Measurements from ENCODE around the gene KRT26. TPM values are rescaled to one million over a fixed set of nuclear protein-coding genes. Genes with fewer than 3 reads are reported as not detected.

The KRT26 gene
- total RNA-seq, 1 experiment from 2014 or later, result not detected

- Histone ChIP-seq H3K4me1 (ENCODE audit: insufficient read depth, low read length) (no peaks in the 10 kb centered on the region), H2AK5ac (ENCODE audit: insufficient read length, low read length) (no peak overlapping the region), H3K23me2 (ENCODE audit: insufficient read length, low read depth, low read length, poor library complexity, severe bottlenecking) (peaks cover 3% of the 10 kb centered on the region), H4K91ac (ENCODE audit: insufficient read length, low read depth, low read length) (no peak overlapping the region), H3K9ac (ENCODE audit: extremely low read depth, insufficient read length, low read length) (no peak overlapping the region), H3K79me1 (ENCODE audit: insufficient read depth, low read depth, low read length, poor library complexity, severe bottlenecking) (no peaks in the 10 kb centered on the region), H3K23ac (ENCODE audit: insufficient read length, low read depth, low read length) (no peak overlapping the region), H2BK15ac (ENCODE audit: low read depth, low read length) (no peak overlapping the region), H3K18ac (ENCODE audit: insufficient read length, low read depth, low read length) (no peak overlapping the region), H4K20me1 (ENCODE audit: control insufficient read depth, insufficient read depth, insufficient read length) (no peaks in the 10 kb centered on the region), H3K79me2 (ENCODE audit: insufficient read depth, low read length) (no peaks in the 10 kb centered on the region), H3K4ac (ENCODE audit: low read depth, low read length) (no peak overlapping the region), H3K27ac (ENCODE audit: insufficient read length, low read depth, low read length) (no peak overlapping the region), H2BK12ac (ENCODE audit: insufficient read length, low read depth, low read length) (no peak overlapping the region), H2BK5ac (ENCODE audit: insufficient read length, low read length) (no peak overlapping the region), H3T11ph (ENCODE audit: low read length) (no peak overlapping the region), H3K56ac (ENCODE audit: insufficient read length, low read depth, low read length) (no peak overlapping the region), H2BK120ac (ENCODE audit: low read depth, low read length, poor library complexity, severe bottlenecking) (no peak overlapping the region), H4K5ac (ENCODE audit: insufficient read length, low read depth, low read length) (no peak overlapping the region), H2AFZ (ENCODE audit: low read length) (no peak overlapping the region), H3K4me2 (ENCODE audit: insufficient read depth, insufficient read length, low read length) (no peak overlapping the region), H2BK20ac (ENCODE audit: low read depth, low read length, poor library complexity, severe bottlenecking) (no peak overlapping the region), H3K9me3 (ENCODE audit: control insufficient read depth, low read depth, low read length) (no peaks in the 10 kb centered on the region), H3K14ac (ENCODE audit: insufficient read depth, low read length) (no peak overlapping the region), H3K27me3 (ENCODE audit: insufficient read depth, low read length) (peaks cover 1% of the 10 kb centered on the region; the same call in 1 of the 2 replicates), H4K8ac (replicated peaks; ENCODE audit: insufficient read length, low read depth, low read length) (no peak overlapping the region)
- no peak for DNase-seq
- H3K4me1 Mint-ChIP-seq, result no peaks in the 10 kb centered on the region
- H3K27me3 Mint-ChIP-seq (ENCODE audit: low read depth), result peaks cover 78% of the 10 kb centered on the region
- no peaks in the 10 kb centered on the region for H3K9me3 Mint-ChIP-seq
- no peak overlapping the region for H3K27ac Mint-ChIP-seq
- TF ChIP-seq CTCF (conservative IDR thresholded peaks at IDR 0.05), result no peak
- H3K36me3 Mint-ChIP-seq (ENCODE audit: insufficient read depth in 1 of 3, low read depth in 3 of 3), result peaks cover 0 to 10% (median 8%) of the 10 kb centered on the region in 3 experiments; a peak in 5 of 7 replicates
- no CpG with 5 or more reads among the region's 4 CpGs for whole genome bisulfite sequencing (ENCODE audit: extremely low coverage, insufficient read length, low lambda C conversion rate)
- H3K4me3 Mint-ChIP-seq, result no peak overlapping the region
These were observed 41.8 kb upstream of the KRT26 start for GRCh38 chr17:40813804-40814203.
